ENCODE measurements around the gene NAT9.

GRCh38 chr17:74750327-74751069 is 25.6 kb downstream of the NAT9 start:
- TF ChIP-seq POLR2AphosphoS5 (IDR thresholded peaks at IDR 0.05; ENCODE audit: low read depth) (no peak), CTCF (conservative IDR thresholded peaks at IDR 0.05; ENCODE audit: low read depth in 2 of 2) (no peak), EZH2 (IDR thresholded peaks at IDR 0.05; ENCODE audit: low read depth, unreplicated experiment) (no peak), REST (IDR thresholded peaks at IDR 0.05; ENCODE audit: unreplicated experiment) (no peak), EZH2phosphoT487 (IDR thresholded peaks at IDR 0.05; ENCODE audit: unreplicated experiment) (no peak), ETS1 (IDR thresholded peaks at IDR 0.05) (no peak), CREB1 (CRISPR knock-in tag; IDR thresholded peaks at IDR 0.05; ENCODE audit: low read depth) (no peak), JUNB (IDR thresholded peaks at IDR 0.05; ENCODE audit: unreplicated experiment) (no peak), NANOG (IDR thresholded peaks at IDR 0.05; ENCODE audit: borderline replicate concordance) (no peak), STAT1 (IDR thresholded peaks at IDR 0.05; ENCODE audit: unreplicated experiment) (no peak), ZNF114 (CRISPR knock-in tag; IDR thresholded peaks at IDR 0.05) (no peak), ZNF331 (CRISPR knock-in tag; IDR thresholded peaks at IDR 0.05; ENCODE audit: low read depth) (no peak)
